NCI-H446 treated with DMSO at 0.1 percent for 48 hours (cell line): Measurements from ENCODE around the gene RRM1.
"Not testable (repeated sequence)": the region's sequence is repeated elsewhere in the genome, so short reads cannot be mapped to it uniquely, and the experiment has no call there.

Experiments used
- DNase-seq: peaks from one replicate; lab custom pipeline; 2025; lab: John Stamatoyannopoulos, UW

RRM1 gene

DNA sequence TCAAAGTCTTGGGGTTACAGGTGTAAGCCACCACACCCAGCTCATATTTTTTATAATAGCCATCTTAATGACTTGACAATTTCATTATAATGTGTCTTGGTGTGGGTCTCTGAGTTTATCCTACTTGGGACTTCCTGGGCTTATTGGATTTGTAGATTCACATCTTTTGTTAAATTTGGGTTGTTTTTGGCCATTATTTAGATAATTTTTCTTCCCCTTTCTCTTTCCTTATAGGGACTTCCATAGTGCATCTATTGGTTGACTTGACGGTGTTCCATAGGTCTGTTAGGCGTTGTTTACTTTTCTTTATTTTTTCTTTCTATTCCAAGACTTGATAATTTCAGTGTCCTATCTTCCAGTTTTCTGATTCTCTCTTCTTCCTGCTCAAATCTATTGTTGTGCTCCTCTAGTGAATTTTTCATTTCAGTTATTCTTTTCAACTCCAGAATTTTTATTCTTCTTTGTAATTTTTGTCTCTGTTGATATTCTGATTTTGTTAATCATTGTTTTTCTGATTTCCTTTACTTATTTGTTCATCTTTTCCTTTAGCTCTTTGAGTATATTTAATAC lies 45.6 kb downstream of the RRM1 start:
- no peak for DNase-seq

DNA sequence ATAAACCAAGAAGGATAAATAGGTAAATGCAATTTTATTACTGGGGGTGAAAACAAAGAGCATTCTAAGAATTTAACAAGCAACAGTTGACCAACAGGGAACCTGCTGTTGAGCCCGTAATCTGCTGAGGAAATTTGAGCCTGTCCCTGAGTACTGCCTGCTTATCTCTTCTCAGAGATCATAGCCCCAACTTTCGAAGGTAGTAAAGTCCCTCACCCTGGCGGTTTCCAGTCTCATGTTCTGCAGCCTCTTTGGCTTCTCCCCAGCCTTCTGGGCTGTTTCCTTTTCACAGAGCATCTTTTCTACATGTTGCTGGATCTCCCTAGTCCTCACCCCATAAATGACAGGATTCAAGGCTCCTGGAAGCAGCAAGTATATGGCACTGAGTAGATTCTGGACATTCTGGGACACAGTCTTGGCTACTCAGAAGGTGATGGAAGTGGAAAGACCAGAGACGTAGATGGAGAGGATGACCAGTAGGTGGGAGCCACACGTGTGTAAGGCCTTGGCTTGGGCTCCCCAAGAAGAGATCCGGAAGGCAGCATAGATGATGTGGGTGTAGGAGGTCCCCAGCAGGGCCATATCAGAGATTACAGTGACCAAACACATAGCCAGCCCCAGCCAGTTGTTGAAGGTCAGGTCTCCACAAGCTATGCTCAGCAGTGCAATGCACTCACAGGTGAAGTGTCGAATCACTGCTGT lies 51.6 kb downstream of the RRM1 start:
- DNase-seq = no peak

DNA sequence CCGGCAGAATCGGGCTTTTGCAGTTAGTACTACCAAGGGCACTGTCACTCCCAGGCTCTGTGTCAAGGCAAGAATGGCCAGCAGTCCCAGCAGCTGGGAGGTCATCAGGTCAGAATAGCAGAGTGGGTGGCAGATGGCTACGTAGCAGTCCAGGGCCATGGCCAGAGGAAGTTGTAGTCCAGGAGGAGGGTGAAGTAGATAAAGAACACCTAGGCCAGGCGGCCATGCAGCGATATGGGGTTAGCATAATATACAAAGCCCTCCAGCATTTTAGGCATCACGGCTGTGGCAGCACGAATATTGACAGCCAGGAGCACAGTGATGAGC lies 52.1 kb downstream of the RRM1 start:
- DNase-seq = no peak

- no peak for DNase-seq
These were observed 59.9 kb downstream of the RRM1 start for GRCh38 chr11:4154503-4154902.

DNA sequence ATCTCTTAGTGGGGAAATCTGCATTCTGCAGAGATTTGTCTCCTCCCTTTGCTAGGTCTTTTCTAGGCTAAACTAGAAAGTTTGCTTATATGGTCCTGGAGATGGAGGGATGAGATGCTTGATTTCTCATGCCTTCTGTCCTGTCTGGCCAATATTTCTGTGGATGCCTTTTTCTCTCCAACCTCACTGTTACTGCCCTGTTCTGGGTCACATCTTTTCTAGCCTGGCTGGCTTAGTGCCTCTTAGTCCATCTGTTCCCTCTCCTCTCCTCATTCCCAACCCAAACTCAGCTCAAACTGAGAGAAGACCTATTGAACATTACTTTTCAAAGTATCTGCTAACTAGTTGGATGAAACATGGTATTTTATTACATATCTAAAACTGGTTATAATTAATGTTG lies 62.0 kb downstream of the RRM1 start:
- no peak for DNase-seq

DNA sequence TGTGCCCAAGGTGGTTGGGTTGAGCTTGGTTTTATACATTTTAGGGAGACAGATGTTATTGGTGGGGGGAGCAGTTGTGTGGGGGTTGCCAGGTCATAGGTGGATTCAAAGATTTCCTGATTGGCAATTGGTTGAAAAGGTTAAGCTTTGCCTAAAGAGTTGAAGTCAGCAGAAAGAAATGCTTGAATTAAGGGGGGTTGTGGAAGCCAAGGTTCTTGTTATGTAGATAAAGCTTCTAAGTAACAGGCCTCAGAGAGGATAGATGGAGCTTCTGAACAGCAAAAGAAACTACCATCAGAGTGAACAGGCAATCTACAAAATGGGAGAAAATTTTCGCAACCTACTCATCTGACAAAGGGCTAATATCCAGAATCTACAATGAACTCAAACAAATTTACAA lies 64.2 kb downstream of the RRM1 start:
- DNase-seq = not testable (repeated sequence)

DNA sequence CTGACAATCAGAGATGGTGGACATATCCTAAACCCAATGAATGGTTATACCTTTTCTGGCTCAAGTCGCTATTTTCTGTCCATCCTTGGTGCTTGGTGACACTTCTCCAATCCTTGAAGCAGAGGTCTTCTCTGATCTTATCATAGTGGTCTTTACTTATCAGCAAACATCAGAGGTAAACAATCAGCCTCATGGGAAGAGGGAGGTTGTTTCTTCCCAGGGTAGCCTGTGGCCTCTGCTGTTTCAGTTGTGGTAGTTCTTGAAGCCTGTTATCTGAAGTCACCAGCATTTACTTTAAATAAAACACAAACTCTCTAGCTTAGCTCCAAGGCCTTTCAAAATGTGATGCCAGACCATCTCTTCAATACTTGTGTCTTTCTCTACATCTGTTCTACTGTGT lies 66.7 kb downstream of the RRM1 start:
- DNase-seq = no peak

GRCh38 chr11:4164884-4165590 lies 70.4 kb downstream of the RRM1 start:
- no peak for DNase-seq

GRCh38 chr11:4167292-4167691 lies 72.7 kb downstream of the RRM1 start:
- no peak for DNase-seq

DNA sequence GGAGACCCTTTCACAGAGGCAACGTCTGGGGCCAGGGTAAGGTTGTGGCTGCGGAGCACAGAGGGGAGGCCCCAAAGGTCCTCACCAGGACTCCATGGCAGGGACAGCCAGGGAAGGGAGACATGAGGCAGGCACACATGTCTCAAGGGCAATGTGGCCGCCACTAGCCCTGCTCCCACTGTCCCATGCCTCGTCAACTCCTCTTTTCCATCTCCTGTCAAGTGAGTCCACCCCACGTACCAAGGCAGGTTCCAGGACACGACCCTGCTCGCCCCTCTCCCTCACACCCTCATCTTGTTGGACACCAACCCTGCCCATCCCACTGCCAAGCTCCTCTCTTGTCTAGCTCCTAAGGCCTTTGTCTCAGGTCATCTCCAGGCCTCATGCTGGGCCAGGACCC lies 73.2 kb downstream of the RRM1 start:
- no peak for DNase-seq

DNA sequence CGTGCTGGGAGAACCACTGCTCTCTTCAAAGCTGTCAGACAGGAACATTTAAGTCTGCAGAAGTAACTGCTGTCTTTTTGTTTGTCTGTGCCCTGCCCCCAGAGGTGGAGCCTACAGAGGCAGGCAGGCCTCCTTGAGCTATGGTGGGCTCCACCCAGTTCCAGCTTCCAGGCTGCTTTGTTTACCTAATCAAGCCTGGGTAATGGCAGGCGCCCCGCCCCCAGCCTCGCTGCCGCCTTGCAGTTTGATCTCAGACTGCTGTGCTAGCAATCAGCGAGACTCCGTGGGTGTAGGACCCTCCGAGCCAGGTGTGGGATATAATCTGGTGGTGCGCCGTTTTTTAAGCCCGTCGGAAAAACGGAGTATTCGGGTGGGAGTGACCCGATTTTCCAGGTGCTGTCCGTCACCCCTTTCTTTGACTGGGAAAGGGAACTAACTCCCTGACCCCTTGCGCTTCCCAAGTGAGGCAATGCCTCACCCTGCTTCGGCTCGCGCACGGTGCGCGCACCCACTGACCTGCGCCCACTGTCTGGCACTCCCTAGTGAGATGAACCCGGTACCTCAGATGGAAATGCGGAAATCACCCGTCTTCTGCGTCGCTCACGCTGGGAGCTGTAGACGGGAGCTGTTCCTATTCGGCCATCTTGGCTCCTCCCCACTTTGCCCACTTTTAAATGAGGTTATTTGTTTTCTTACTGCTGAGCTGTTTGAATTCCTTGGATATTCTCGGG lies 81.2 kb downstream of the RRM1 start:
- DNase-seq = not testable (repeated sequence)

GRCh38 chr11:4178813-4179662 lies 84.4 kb downstream of the RRM1 start:
- DNase-seq = no peak

GRCh38 chr11:4180441-4181183 lies 86.0 kb downstream of the RRM1 start:
- no peak for DNase-seq

DNA sequence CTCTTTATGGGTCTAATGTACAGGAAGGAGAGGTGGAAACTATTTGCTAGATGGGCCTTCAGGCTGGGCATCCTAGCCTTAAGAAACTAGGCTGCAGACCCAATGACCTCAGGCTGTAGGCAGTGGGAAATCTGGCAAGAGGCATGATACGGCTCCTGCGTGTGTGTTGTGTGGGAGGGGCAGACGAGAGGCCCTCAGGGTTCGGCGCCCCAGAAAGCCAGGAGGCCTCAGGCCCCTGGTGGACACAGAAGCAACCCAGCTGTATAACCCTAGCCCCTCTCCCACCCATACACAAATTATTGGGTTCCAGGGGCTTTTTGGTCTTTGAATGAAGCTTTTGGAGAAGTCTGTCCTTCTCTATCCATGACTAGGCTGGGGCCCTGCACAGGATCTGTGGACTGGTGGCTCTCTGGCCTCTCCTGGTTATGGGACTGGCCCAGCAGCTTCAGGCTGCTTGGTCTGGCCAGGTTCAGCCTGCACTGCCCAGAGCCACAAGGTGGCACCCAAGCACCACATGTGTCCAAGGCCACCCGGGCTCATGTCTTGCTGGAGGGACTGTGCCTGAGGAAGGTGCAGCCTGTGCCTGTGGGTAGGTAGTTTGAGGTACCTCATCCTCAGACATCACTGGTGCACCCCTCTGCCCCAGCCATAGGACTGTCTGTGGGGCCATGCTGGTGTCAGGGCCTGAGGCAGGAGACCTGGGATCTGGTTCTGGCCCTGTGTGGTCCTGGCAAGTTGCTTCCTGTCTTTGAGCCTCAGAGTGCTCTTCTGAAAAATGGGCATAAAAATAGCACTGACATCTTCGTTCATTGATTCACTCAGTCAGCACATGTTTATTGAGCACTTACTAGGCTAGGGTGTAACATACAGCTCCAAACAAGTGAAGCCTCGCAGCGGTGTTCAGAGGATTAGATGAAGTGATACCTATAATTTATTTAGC lies 87.5 kb downstream of the RRM1 start:
- DNase-seq = peak; percentile 13

GRCh38 chr11:4183410-4184057 lies 88.9 kb downstream of the RRM1 start:
- DNase-seq = no peak

DNA sequence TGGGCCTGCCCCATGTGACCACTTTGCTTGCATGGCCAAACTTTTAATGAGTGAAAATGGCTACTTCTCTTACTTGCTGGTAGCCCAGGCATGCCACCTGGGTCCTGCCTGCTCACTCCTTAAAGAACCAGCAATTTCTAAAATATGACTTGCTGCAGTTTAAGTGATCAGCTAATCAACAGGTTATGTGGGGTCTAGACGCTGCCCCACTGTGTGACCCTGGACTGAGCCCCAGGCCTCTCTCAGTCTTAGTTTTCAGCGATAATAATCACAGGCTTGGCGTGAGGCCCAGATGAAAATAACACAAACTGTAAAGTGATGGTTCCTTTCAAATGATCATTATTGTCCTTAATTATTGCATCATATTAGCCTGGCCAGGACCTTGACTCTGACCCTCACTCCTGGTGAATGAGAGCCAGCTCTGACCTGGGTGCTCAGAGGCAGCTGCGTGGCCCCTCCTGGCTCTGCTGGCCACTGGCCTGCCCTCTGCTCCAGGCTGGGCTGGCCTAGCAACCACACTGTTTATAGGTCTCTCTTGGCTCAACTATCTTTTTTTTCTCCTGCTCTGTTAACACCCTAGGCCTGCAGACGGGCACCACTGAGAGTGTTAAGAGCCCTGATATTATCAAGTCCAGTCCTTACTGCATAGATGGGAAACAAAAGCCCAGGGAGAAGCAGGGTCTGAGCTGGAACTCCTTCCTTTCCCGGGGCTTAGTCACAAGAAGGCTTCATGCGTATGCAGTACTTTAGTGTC lies 89.7 kb downstream of the RRM1 start:
- DNase-seq = no peak

GRCh38 chr11:4185561-4185960 lies 91.0 kb downstream of the RRM1 start:
- DNase-seq = no peak

- DNase-seq = no peak
These were observed 92.0 kb downstream of the RRM1 start for GRCh38 chr11:4186464-4187054.
